ENCODE measurements around the gene MYO1F.

DNA sequence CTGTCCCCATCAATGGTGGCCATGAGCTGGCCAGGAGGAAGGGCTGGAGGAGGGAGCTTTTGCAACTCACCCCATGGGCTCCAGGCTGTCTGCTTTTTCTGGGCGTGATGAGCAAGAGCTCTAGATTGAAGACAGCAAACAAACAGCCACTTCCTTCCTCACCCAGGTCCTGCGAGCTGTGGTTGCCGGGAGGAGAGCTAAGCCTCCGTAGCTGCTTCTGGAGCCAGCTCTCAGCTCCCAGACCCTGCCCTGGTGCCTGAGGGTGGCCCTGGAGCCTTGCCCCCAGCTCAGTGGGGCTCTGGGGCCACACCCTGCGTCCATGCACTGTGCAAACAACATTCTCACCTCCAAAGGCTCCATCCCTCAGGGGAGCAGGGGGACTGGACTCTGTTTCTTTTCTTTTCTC, 6.2 kb downstream of the MYO1F start:
- TF ChIP-seq TAF1 (IDR thresholded peaks at IDR 0.05; ENCODE audit: borderline replicate concordance, low read depth, low read length) (no peak), POLR2A (IDR thresholded peaks at IDR 0.05; ENCODE audit: low read depth, low read length) (no peak)

All from GM12892 (cell line).